Esophagus squamous epithelium (tissue), 4 donors: ENCODE data around the gene BSDC1.

Experiments used
- CTCF ChIP-seq, 6 experiments: fragments of 450-650 bp in 4 of 6; fragments of 200-600 bp in 2 of 6; sonication (generic) in 2 of 6; IDR thresholded peaks; one replicate each; pipeline ENCODE4 v1.5.1; 2016 to 2019; ENCODE audit warnings: antibody characterized with exemption in 6 of 6, mild to moderate bottlenecking in 4 of 6, moderate library complexity in 4 of 6
- POLR2A ChIP-seq, 4 donors: fragments of 450-650 bp; IDR thresholded peaks; one replicate each; pipeline ENCODE4 v1.6.1; 2017; ENCODE audit warnings: antibody characterized with exemption in 4 of 4, mild to moderate bottlenecking in 4 of 4, moderate library complexity in 3 of 4

- TF ChIP-seq CTCF (IDR thresholded peaks at IDR 0.05) (no peak), POLR2A (IDR thresholded peaks at IDR 0.05) (no peak)
Observed at GRCh38 chr1:32335535-32335789, 58.8 kb downstream of the BSDC1 start.
